Keratinocyte (primary cell): Measurements from ENCODE around the gene NIPAL1.

Experiments used
- EZH2 ChIP-seq: IDR thresholded peaks from one replicate; pipeline ENCODE4 v1.6.1; 2012; ENCODE audit warnings: inconsistent platforms, mild to moderate bottlenecking, low read length, moderate library complexity
- TF ChIP-seq, protein P1 (sequence below), 3 experiments: IDR thresholded peaks in 1 of 3; conservative IDR thresholded peaks in 1 of 3; optimal IDR thresholded peaks in 1 of 3; 2 replicates in 2 of 3; 3 replicates in 1 of 3; pipeline versions ENCODE3 to v1.5.1; 2011; ENCODE audit warnings: low read length in 3 of 3, mild to moderate bottlenecking in 3 of 3, moderate library complexity in 2 of 3, control low read depth in 1 of 3, inconsistent platforms in 1 of 3; ENCODE audit not compliant: insufficient read depth in 2 of 3; ENCODE audit errors: extremely low read depth in 1 of 3

DNA sequence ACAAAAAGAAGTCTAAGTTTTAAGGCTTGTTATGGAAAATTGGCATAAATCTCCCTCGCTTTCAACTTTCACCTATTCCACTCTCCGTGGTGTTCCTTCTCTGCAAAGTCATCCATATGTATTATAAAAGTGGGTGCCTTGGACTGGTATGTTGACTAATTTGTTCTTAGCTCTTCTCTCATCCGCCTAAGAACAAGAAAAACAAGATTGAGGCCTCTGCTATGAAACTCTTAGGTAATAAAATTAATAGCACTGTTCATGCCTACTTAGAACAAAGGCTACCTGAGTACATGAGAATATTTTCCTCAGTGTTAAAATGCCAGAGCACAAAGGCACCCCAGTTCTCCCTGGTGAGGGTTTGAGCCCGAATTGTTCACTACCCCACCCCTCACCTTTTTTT is 1.4 kb upstream of the NIPAL1 start:
- TF ChIP-seq, protein P1, sequence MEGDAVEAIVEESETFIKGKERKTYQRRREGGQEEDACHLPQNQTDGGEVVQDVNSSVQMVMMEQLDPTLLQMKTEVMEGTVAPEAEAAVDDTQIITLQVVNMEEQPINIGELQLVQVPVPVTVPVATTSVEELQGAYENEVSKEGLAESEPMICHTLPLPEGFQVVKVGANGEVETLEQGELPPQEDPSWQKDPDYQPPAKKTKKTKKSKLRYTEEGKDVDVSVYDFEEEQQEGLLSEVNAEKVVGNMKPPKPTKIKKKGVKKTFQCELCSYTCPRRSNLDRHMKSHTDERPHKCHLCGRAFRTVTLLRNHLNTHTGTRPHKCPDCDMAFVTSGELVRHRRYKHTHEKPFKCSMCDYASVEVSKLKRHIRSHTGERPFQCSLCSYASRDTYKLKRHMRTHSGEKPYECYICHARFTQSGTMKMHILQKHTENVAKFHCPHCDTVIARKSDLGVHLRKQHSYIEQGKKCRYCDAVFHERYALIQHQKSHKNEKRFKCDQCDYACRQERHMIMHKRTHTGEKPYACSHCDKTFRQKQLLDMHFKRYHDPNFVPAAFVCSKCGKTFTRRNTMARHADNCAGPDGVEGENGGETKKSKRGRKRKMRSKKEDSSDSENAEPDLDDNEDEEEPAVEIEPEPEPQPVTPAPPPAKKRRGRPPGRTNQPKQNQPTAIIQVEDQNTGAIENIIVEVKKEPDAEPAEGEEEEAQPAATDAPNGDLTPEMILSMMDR (optimal IDR thresholded peaks at IDR 0.05 in 1 of 3, IDR thresholded peaks at IDR 0.05 in 1 of 3, conservative IDR thresholded peaks at IDR 0.05 in 1 of 3; ENCODE audit: extremely low read depth in 1 of 3, insufficient read depth in 2 of 3, low read length in 3 of 3): no peak
- no peak for TF ChIP-seq EZH2
